SK-N-SH (cell line): Measurements from ENCODE around the gene TOM1L2.

ENCODE experiments used
- CTCF ChIP-seq: fragments of 200-600 bp; sonication (generic); IDR thresholded peaks from 2 replicates; pipeline ENCODE4 v1.6.1; 2017; ENCODE audit warnings: antibody characterized with exemption, mild to moderate bottlenecking, moderate library complexity
- EZH2phosphoT487 ChIP-seq: fragments of 200-600 bp; sonication (generic); IDR thresholded peaks from 2 replicates; pipeline ENCODE4 v1.6.1; 2017; ENCODE audit warnings: low read depth, mixed run types, mild to moderate bottlenecking, antibody characterized with exemption, moderate library complexity, borderline replicate concordance

GRCh38 chr17:17807440-17807839, 164.8 kb downstream of the TOM1L2 start:
- TF ChIP-seq CTCF (no peak), EZH2phosphoT487 (no peak)
